ENCODE measurements around the gene CASP4.

GRCh38 chr11:104992781-104993180 is 24.4 kb upstream of the CASP4 start:
- TF ChIP-seq RFX5 (IDR thresholded peaks at IDR 0.05; ENCODE audit: low read depth, low read length) (no peak), USF2 (IDR thresholded peaks at IDR 0.05; ENCODE audit: low read depth, low read length) (no peak), POLR2A (IDR thresholded peaks at IDR 0.05; ENCODE audit: low read depth, low read length) (no peak)
